ENCODE results near the gene NUDT3. TPM values are rescaled to one million over a fixed set of nuclear protein-coding genes. Genes with fewer than 3 reads are reported as not detected.
A peak's percentile ranks its signal among the peaks of the same experiment; 100 is the strongest.

NUDT3 gene
- total and polyA plus RNA-seq, 9 of the 15 experiments (the other 6 are each of a cell fraction or from before 2014, with no cell fraction given) = 5.4 to 81.2 (median 56.4) TPM

DNA sequence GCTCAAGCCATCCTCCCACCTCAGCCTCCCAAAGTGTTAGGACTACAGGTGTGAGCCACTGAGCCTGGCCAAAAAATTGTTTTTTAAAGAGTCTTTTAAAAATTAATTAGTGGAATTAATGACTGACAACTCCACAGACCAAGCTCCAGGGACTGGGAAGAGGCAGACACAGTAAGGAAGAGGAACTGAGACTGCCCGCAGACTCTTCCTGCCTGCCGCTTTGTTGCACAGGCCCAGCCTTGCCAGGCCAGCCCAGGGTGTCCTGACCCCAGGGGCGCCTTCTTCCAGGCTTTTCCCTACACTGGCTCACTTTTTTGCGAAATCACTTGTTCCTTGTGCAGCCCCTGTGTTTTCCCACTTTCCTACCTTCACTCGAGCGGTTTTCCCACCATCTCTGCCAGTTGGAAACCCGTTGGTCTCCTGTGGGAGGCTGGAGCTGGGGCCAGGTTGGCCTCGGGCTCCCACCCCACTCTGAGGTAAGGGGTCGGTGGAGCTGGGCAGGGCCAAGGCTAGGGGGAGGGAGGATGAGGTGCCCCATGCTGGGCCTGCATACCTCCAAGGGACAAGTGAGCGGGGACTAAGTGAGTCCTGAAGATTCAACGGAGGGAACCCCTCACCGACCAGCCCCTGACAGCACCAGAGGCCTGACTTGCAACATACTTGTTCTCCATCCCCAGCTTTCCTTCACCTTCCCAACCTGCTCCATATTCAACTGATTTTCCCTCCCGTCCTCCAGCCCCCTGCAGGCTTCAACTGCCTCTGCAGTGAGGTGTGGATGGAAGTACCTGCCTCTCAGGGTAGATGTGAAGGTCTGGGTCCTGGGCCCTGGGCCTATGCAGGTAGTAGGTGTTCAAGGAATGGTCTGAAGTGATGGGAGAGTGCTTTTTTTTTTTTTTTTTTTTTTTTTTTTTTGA, 120.2 kb downstream of the NUDT3 start (continued):
- peak; percentile 20; the same call in 1 of the 2 replicates for TF ChIP-seq GTF2E2 (tag; IDR thresholded peaks at IDR 0.05)
- peak; percentile 14; the same call in 1 of the 2 replicates for TF ChIP-seq RB1 (IDR thresholded peaks at IDR 0.05; ENCODE audit: low read depth)
- TF ChIP-seq XRCC4 (IDR thresholded peaks at IDR 0.05; ENCODE audit: extremely low read depth, insufficient read depth, insufficient read length) = no peak
- TF ChIP-seq ZBTB1 (CRISPR knock-in tag; IDR thresholded peaks at IDR 0.05; ENCODE audit: borderline replicate concordance, low read depth) = 0 out of 2 replicates have a peak, but pooled peaks have one; percentile 32
- TF ChIP-seq, protein P1, sequence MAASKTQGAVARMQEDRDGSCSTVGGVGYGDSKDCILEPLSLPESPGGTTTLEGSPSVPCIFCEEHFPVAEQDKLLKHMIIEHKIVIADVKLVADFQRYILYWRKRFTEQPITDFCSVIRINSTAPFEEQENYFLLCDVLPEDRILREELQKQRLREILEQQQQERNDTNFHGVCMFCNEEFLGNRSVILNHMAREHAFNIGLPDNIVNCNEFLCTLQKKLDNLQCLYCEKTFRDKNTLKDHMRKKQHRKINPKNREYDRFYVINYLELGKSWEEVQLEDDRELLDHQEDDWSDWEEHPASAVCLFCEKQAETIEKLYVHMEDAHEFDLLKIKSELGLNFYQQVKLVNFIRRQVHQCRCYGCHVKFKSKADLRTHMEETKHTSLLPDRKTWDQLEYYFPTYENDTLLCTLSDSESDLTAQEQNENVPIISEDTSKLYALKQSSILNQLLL (CRISPR knock-in tag; IDR thresholded peaks at IDR 0.05; ENCODE audit: borderline replicate concordance) = no peak
- TF ChIP-seq ZKSCAN8 (CRISPR knock-in tag; IDR thresholded peaks at IDR 0.05) = no peak
- TF ChIP-seq MECOM (CRISPR knock-in tag; IDR thresholded peaks at IDR 0.05) = no peak
- no peak for TF ChIP-seq ZNF324 (CRISPR knock-in tag; IDR thresholded peaks at IDR 0.05)
- TF ChIP-seq, protein P2, sequence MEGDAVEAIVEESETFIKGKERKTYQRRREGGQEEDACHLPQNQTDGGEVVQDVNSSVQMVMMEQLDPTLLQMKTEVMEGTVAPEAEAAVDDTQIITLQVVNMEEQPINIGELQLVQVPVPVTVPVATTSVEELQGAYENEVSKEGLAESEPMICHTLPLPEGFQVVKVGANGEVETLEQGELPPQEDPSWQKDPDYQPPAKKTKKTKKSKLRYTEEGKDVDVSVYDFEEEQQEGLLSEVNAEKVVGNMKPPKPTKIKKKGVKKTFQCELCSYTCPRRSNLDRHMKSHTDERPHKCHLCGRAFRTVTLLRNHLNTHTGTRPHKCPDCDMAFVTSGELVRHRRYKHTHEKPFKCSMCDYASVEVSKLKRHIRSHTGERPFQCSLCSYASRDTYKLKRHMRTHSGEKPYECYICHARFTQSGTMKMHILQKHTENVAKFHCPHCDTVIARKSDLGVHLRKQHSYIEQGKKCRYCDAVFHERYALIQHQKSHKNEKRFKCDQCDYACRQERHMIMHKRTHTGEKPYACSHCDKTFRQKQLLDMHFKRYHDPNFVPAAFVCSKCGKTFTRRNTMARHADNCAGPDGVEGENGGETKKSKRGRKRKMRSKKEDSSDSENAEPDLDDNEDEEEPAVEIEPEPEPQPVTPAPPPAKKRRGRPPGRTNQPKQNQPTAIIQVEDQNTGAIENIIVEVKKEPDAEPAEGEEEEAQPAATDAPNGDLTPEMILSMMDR (IDR thresholded peaks at IDR 0.05 in 2 of 3, conservative IDR thresholded peaks at IDR 0.05 in 1 of 3; ENCODE audit: insufficient read depth in 2 of 3, low read depth in 1 of 3, low read length in 3 of 3) = peak in 2 of 3 experiments; percentile 22 to 46; a peak in 2 of 6 replicates
- TF ChIP-seq EZH2 (IDR thresholded peaks at IDR 0.05; ENCODE audit: borderline replicate concordance, low read depth, low read length) = no peak
- TF ChIP-seq, protein P3, sequence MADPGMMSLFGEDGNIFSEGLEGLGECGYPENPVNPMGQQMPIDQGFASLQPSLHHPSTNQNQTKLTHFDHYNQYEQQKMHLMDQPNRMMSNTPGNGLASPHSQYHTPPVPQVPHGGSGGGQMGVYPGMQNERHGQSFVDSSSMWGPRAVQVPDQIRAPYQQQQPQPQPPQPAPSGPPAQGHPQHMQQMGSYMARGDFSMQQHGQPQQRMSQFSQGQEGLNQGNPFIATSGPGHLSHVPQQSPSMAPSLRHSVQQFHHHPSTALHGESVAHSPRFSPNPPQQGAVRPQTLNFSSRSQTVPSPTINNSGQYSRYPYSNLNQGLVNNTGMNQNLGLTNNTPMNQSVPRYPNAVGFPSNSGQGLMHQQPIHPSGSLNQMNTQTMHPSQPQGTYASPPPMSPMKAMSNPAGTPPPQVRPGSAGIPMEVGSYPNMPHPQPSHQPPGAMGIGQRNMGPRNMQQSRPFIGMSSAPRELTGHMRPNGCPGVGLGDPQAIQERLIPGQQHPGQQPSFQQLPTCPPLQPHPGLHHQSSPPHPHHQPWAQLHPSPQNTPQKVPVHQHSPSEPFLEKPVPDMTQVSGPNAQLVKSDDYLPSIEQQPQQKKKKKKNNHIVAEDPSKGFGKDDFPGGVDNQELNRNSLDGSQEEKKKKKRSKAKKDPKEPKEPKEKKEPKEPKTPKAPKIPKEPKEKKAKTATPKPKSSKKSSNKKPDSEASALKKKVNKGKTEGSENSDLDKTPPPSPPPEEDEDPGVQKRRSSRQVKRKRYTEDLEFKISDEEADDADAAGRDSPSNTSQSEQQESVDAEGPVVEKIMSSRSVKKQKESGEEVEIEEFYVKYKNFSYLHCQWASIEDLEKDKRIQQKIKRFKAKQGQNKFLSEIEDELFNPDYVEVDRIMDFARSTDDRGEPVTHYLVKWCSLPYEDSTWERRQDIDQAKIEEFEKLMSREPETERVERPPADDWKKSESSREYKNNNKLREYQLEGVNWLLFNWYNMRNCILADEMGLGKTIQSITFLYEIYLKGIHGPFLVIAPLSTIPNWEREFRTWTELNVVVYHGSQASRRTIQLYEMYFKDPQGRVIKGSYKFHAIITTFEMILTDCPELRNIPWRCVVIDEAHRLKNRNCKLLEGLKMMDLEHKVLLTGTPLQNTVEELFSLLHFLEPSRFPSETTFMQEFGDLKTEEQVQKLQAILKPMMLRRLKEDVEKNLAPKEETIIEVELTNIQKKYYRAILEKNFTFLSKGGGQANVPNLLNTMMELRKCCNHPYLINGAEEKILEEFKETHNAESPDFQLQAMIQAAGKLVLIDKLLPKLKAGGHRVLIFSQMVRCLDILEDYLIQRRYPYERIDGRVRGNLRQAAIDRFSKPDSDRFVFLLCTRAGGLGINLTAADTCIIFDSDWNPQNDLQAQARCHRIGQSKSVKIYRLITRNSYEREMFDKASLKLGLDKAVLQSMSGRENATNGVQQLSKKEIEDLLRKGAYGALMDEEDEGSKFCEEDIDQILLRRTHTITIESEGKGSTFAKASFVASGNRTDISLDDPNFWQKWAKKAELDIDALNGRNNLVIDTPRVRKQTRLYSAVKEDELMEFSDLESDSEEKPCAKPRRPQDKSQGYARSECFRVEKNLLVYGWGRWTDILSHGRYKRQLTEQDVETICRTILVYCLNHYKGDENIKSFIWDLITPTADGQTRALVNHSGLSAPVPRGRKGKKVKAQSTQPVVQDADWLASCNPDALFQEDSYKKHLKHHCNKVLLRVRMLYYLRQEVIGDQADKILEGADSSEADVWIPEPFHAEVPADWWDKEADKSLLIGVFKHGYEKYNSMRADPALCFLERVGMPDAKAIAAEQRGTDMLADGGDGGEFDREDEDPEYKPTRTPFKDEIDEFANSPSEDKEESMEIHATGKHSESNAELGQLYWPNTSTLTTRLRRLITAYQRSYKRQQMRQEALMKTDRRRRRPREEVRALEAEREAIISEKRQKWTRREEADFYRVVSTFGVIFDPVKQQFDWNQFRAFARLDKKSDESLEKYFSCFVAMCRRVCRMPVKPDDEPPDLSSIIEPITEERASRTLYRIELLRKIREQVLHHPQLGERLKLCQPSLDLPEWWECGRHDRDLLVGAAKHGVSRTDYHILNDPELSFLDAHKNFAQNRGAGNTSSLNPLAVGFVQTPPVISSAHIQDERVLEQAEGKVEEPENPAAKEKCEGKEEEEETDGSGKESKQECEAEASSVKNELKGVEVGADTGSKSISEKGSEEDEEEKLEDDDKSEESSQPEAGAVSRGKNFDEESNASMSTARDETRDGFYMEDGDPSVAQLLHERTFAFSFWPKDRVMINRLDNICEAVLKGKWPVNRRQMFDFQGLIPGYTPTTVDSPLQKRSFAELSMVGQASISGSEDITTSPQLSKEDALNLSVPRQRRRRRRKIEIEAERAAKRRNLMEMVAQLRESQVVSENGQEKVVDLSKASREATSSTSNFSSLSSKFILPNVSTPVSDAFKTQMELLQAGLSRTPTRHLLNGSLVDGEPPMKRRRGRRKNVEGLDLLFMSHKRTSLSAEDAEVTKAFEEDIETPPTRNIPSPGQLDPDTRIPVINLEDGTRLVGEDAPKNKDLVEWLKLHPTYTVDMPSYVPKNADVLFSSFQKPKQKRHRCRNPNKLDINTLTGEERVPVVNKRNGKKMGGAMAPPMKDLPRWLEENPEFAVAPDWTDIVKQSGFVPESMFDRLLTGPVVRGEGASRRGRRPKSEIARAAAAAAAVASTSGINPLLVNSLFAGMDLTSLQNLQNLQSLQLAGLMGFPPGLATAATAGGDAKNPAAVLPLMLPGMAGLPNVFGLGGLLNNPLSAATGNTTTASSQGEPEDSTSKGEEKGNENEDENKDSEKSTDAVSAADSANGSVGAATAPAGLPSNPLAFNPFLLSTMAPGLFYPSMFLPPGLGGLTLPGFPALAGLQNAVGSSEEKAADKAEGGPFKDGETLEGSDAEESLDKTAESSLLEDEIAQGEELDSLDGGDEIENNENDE (IDR thresholded peaks at IDR 0.05; ENCODE audit: low read depth, low read length) = no peak
